ENCODE measurements around the gene MAP3K4. TPM values are rescaled to one million over a fixed set of nuclear protein-coding genes. Genes with fewer than 3 reads are reported as not detected.

The MAP3K4 gene
- total RNA-seq, 6 donors from 2014 or later = 23.7 to 52.1 (median 40.5) TPM

- 73 to 81% methylated on average over 3 of the region's 3 CpGs for WGBS, 2 donors
- TF ChIP-seq POLR2AphosphoS5 (IDR thresholded peaks at IDR 0.05) (no peak), EP300 (IDR thresholded peaks at IDR 0.05) (no peak), CTCF (IDR thresholded peaks at IDR 0.05) (no peak), POLR2A (IDR thresholded peaks at IDR 0.05) (no peak)
- Histone ChIP-seq H3K4me3 (no peak overlapping the region), H3K9me3 (no peaks in the 10 kb centered on the region), H3K36me3 (peaks cover 0 to 14% (median 0%) of the 10 kb centered on the region in 4 donors), H3K4me1 (no peaks in the 10 kb centered on the region), H3K27ac (no peak overlapping the region), H3K27me3 (no peaks in the 10 kb centered on the region)
- ATAC-seq (ENCODE audit: low FRiP score in 2 of 2) (no peak), DNase-seq (no peak)
These were observed 76.2 kb downstream of the MAP3K4 start for GRCh38 chr6:161067749-161068148.

- no peaks in the 10 kb centered on the region for H3K9me3 ChIP-seq
- H3K4me3 ChIP-seq = no peak overlapping the region
- H3K36me3 ChIP-seq = peaks cover 0 to 15% (median 0%) of the 10 kb centered on the region in 4 donors
- no peak for TF ChIP-seq POLR2AphosphoS5 (IDR thresholded peaks at IDR 0.05)
- no peak for TF ChIP-seq CTCF (IDR thresholded peaks at IDR 0.05)
- TF ChIP-seq EP300 (IDR thresholded peaks at IDR 0.05) = no peak
- TF ChIP-seq POLR2A (IDR thresholded peaks at IDR 0.05) = no peak
- DNase-seq (no peak), ATAC-seq (ENCODE audit: low FRiP score in 2 of 2) (no peak)
- H3K27me3 ChIP-seq = no peaks in the 10 kb centered on the region
- no peak overlapping the region for H3K27ac ChIP-seq
- H3K4me1 ChIP-seq = no peaks in the 10 kb centered on the region
- WGBS, 2 donors = 86 to 88% methylated on average over 3 of the region's 3 CpGs
These were observed 76.8 kb downstream of the MAP3K4 start for GRCh38 chr6:161068321-161068741.

GRCh38 chr6:161073930-161074329, 82.4 kb downstream of the MAP3K4 start:
- TF ChIP-seq POLR2AphosphoS5 (IDR thresholded peaks at IDR 0.05) (no peak), CTCF (IDR thresholded peaks at IDR 0.05) (no peak), POLR2A (IDR thresholded peaks at IDR 0.05) (no peak), EP300 (IDR thresholded peaks at IDR 0.05) (no peak)
- Histone ChIP-seq H3K27ac (no peak overlapping the region), H3K36me3 (peaks cover 0 to 65% (median 7%) of the 10 kb centered on the region in 4 donors), H3K4me3 (no peak overlapping the region), H3K27me3 (no peaks in the 10 kb centered on the region), H3K9me3 (no peaks in the 10 kb centered on the region), H3K4me1 (no peaks in the 10 kb centered on the region)
- ATAC-seq (ENCODE audit: low FRiP score in 2 of 2) (no peak), DNase-seq (no peak)
- 69 to 88% methylated on average over 5 of the region's 5 CpGs for WGBS, 2 donors

GRCh38 chr6:161074496-161075121, 83.0 kb downstream of the MAP3K4 start:
- DNase-seq (no peak), ATAC-seq (ENCODE audit: low FRiP score in 2 of 2) (no peak)
- Histone ChIP-seq H3K27me3 (no peaks in the 10 kb centered on the region), H3K9me3 (no peaks in the 10 kb centered on the region), H3K4me1 (no peaks in the 10 kb centered on the region), H3K36me3 (peaks cover 0 to 72% (median 7%) of the 10 kb centered on the region in 4 donors), H3K4me3 (no peak overlapping the region), H3K27ac (no peak overlapping the region)
- WGBS, 2 donors = 92 to 93% methylated on average over 5 of the region's 5 CpGs
- TF ChIP-seq EP300 (IDR thresholded peaks at IDR 0.05) = no peak
- TF ChIP-seq CTCF (IDR thresholded peaks at IDR 0.05) = no peak
- TF ChIP-seq POLR2A (IDR thresholded peaks at IDR 0.05) = no peak
- no peak for TF ChIP-seq POLR2AphosphoS5 (IDR thresholded peaks at IDR 0.05)

GRCh38 chr6:161076181-161076677, 84.7 kb downstream of the MAP3K4 start:
- no peak for TF ChIP-seq CTCF (IDR thresholded peaks at IDR 0.05)
- TF ChIP-seq POLR2A (IDR thresholded peaks at IDR 0.05) = no peak
- no peak for TF ChIP-seq EP300 (IDR thresholded peaks at IDR 0.05)
- TF ChIP-seq POLR2AphosphoS5 (IDR thresholded peaks at IDR 0.05) = no peak
- no peak overlapping the region for H3K4me3 ChIP-seq
- no peaks in the 10 kb centered on the region for H3K27me3 ChIP-seq
- WGBS, 2 donors = 79 to 85% methylated on average over 8 of the region's 8 CpGs
- no peak for DNase-seq
- no peaks in the 10 kb centered on the region for H3K4me1 ChIP-seq
- ATAC-seq (ENCODE audit: low FRiP score in 2 of 2) = no peak
- no peak overlapping the region for H3K27ac ChIP-seq
- no peaks in the 10 kb centered on the region for H3K9me3 ChIP-seq
- peaks cover 0 to 80% (median 11%) of the 10 kb centered on the region in 4 donors for H3K36me3 ChIP-seq
